HG02642 (cell line): ENCODE results near the gene TEX19.
"Not testable (repeated sequence)": the region's sequence is repeated elsewhere in the genome, so short reads cannot be mapped to it uniquely, and the experiment has no call there.

Experiments used
- ATAC-seq: cut with Tn5 transposase; IDR thresholded peaks from one replicate; pipeline ENCODE4 v1.9.1; 2021; ENCODE audit warnings: mild to moderate bottlenecking; ENCODE audit not compliant: unreplicated experiment, poor library complexity

TEX19 gene

GRCh38 chr17:82403662-82404660 is 44.9 kb downstream of the TEX19 start:
- ATAC-seq = no peak

- no peak for ATAC-seq
Observed at GRCh38 chr17:82405051-82405450, 46.0 kb downstream of the TEX19 start.

- ATAC-seq = no peak
Observed at GRCh38 chr17:82406131-82406671, 47.2 kb downstream of the TEX19 start.

- no peak for ATAC-seq
Observed at GRCh38 chr17:82407255-82407654, 48.2 kb downstream of the TEX19 start.

- no peak for ATAC-seq
Observed at GRCh38 chr17:82408288-82408937, 49.4 kb downstream of the TEX19 start.

- ATAC-seq = no peak
Observed at GRCh38 chr17:82408938-82409318, 49.9 kb downstream of the TEX19 start.

- no peak for ATAC-seq
Observed at GRCh38 chr17:82410014-82410716, 51.1 kb downstream of the TEX19 start.

GRCh38 chr17:82411396-82412053 is 52.5 kb downstream of the TEX19 start:
- no peak for ATAC-seq

- not testable (repeated sequence) for ATAC-seq
Observed at GRCh38 chr17:82412081-82412480, 53.0 kb downstream of the TEX19 start.

- no peak for ATAC-seq
Observed at GRCh38 chr17:82412535-82413520, 53.8 kb downstream of the TEX19 start.
